ENCODE measurements around the gene KIAA1958.

- TF ChIP-seq YY1 (IDR thresholded peaks at IDR 0.05; ENCODE audit: low read depth, low read length) (no peak), SIN3A (conservative IDR thresholded peaks at IDR 0.05 in 1 of 2, IDR thresholded peaks at IDR 0.05 in 1 of 2; ENCODE audit: low read depth in 1 of 2, low read length in 2 of 2) (no peak), CHD2 (IDR thresholded peaks at IDR 0.05; ENCODE audit: low read length) (no peak), CBX8 (IDR thresholded peaks at IDR 0.05; ENCODE audit: borderline replicate concordance, low read depth, low read length) (no peak), CTCF (IDR thresholded peaks at IDR 0.05; ENCODE audit: control extremely low read depth in 1 of 3, insufficient read depth in 1 of 3, low read depth in 1 of 3, low read length in 3 of 3) (no peak), TAF7 (optimal IDR thresholded peaks at IDR 0.05; ENCODE audit: borderline replicate concordance, low read depth, low read length) (no peak), EP300 (IDR thresholded peaks at IDR 0.05; ENCODE audit: borderline replicate concordance in 1 of 2, low read depth in 2 of 2, low read length in 2 of 2) (no peak), RAD21 (IDR thresholded peaks at IDR 0.05 in 1 of 2, conservative IDR thresholded peaks at IDR 0.05 in 1 of 2; ENCODE audit: low read depth in 2 of 2, low read length in 2 of 2) (no peak)
These were observed 50.9 kb downstream of the KIAA1958 start for GRCh38 chr9:112537561-112537960.

All from H1 (cell line).